ENCODE data around the gene CWF19L1.

Gene CWF19L1

GRCh38 chr10:100253041-100253440 is 14.4 kb downstream of the CWF19L1 start:
- no peak for DNase-seq (ENCODE audit: low read depth in 3 of 3)

- no peak for DNase-seq (ENCODE audit: low read depth in 3 of 3)
Measured at GRCh38 chr10:100248820-100249219, 18.6 kb downstream of the CWF19L1 start.

GRCh38 chr10:100245484-100246220 is 21.8 kb downstream of the CWF19L1 start:
- DNase-seq (ENCODE audit: low read depth in 3 of 3) = no peak

GRCh38 chr10:100239851-100240250 is 27.6 kb downstream of the CWF19L1 start:
- no peak for DNase-seq (ENCODE audit: low read depth in 3 of 3)

GRCh38 chr10:100238429-100238828 is 29.0 kb downstream of the CWF19L1 start:
- no peak for DNase-seq (ENCODE audit: low read depth in 3 of 3)

GRCh38 chr10:100232101-100232500 is 35.3 kb downstream of the CWF19L1 start:
- no peak for DNase-seq (ENCODE audit: low read depth in 3 of 3)

GRCh38 chr10:100229819-100230422 is 37.5 kb downstream of the CWF19L1 start:
- DNase-seq (ENCODE audit: low read depth in 3 of 3) = no peak

GRCh38 chr10:100223879-100224278 is 43.6 kb downstream of the CWF19L1 start:
- DNase-seq (ENCODE audit: low read depth in 3 of 3) = no peak

GRCh38 chr10:100222529-100222928 is 44.9 kb downstream of the CWF19L1 start:
- DNase-seq (ENCODE audit: low read depth in 3 of 3) = no peak

- no peak for DNase-seq (ENCODE audit: low read depth in 3 of 3)
Measured at GRCh38 chr10:100216006-100216405, 51.4 kb downstream of the CWF19L1 start.

- DNase-seq (ENCODE audit: low read depth in 3 of 3) = no peak
Measured at GRCh38 chr10:100209303-100209702, 58.1 kb downstream of the CWF19L1 start.

- DNase-seq (ENCODE audit: low read depth in 3 of 3) = no peak
Measured at GRCh38 chr10:100208276-100208675, 59.2 kb downstream of the CWF19L1 start.

GRCh38 chr10:100204370-100204769 is 63.1 kb downstream of the CWF19L1 start:
- no peak for DNase-seq (ENCODE audit: low read depth in 3 of 3)

GRCh38 chr10:100201549-100201948 is 65.9 kb downstream of the CWF19L1 start:
- DNase-seq (ENCODE audit: low read depth in 3 of 3) = no peak

GRCh38 chr10:100194711-100195110 is 72.7 kb downstream of the CWF19L1 start:
- DNase-seq (ENCODE audit: low read depth in 3 of 3) = no peak

GRCh38 chr10:100192350-100192749 is 75.1 kb downstream of the CWF19L1 start:
- DNase-seq (ENCODE audit: low read depth in 3 of 3) = no peak

GRCh38 chr10:100186253-100187212 is 80.9 kb downstream of the CWF19L1 start:
- peak in 1 of 3 experiments; percentile 9 for DNase-seq (ENCODE audit: low read depth in 3 of 3)

GRCh38 chr10:100185364-100186252 is 81.8 kb downstream of the CWF19L1 start, which contains the start of gene ERLIN1:
ERLIN1 (minus strand) TSS chr10:100186029; CDS start chr10:100185626, 403 bp downstream.
- DNase-seq (ENCODE audit: low read depth in 3 of 3) = peak; percentile 85 to 92 (median 91)

GRCh38 chr10:100184840-100185239 is 82.6 kb downstream of the CWF19L1 start:
- DNase-seq (ENCODE audit: low read depth in 3 of 3) = no peak

GRCh38 chr10:100184426-100184825 is 83.0 kb downstream of the CWF19L1 start:
- DNase-seq (ENCODE audit: low read depth in 3 of 3) = no peak

GRCh38 chr10:100183481-100183880 is 84.0 kb downstream of the CWF19L1 start:
- no peak for DNase-seq (ENCODE audit: low read depth in 3 of 3)

All from stimulated activated CD4-positive, alpha-beta T cell treated with anti-CD3 and anti-CD28 coated beads, TNF-alpha, amount 100 ng/mL, for 4 hours (primary cell).